ENCODE data around the gene CFH.

GRCh38 chr1:196660272-196660671 lies 8.4 kb downstream of the CFH start:
- TF ChIP-seq CTCF (IDR thresholded peaks at IDR 0.05; ENCODE audit: insufficient read depth, low read length) (no peak), POLR2AphosphoS5 (IDR thresholded peaks at IDR 0.05; ENCODE audit: low read depth) (no peak), REST (IDR thresholded peaks at IDR 0.05; ENCODE audit: insufficient replicate concordance, low read depth) (no peak), SPI1 (IDR thresholded peaks at IDR 0.05; ENCODE audit: borderline replicate concordance, low read depth) (no peak), GABPA (IDR thresholded peaks at IDR 0.05; ENCODE audit: low read depth) (no peak)
